H1 (cell line): Measurements from ENCODE around the gene RANBP9. TPM values are rescaled to one million over a fixed set of nuclear protein-coding genes. Genes with fewer than 3 reads are reported as not detected.

Experiments used
- BRCA1 ChIP-seq: IDR thresholded peaks from 2 replicates; pipeline ENCODE4 v1.6.1; 2012; ENCODE audit warnings: low read depth, low read length, improper control_type of control experiment
- CHD1 ChIP-seq: IDR thresholded peaks from 2 replicates; pipeline ENCODE4 v1.6.1; 2012; ENCODE audit warnings: low read depth, low read length, improper control_type of control experiment
- CHD7 ChIP-seq: fragments of 300-600 bp; sonication (generic); IDR thresholded peaks from 2 replicates; pipeline ENCODE4 v1.7.1; 2012; ENCODE audit warnings: low read length, moderate library complexity, mild to moderate bottlenecking, inconsistent platforms; ENCODE audit not compliant: insufficient replicate concordance
- CTCF ChIP-seq, 3 experiments: IDR thresholded peaks; 1 replicate in 2 of 3; 2 replicates in 1 of 3; pipeline versions ENCODE4 v1.5.1 to v1.6.1; 2011; ENCODE audit warnings: low read length in 3 of 3, mild to moderate bottlenecking in 3 of 3, inconsistent platforms in 2 of 3, low read depth in 1 of 3, moderate library complexity in 1 of 3; ENCODE audit not compliant: insufficient read depth in 1 of 3; ENCODE audit errors: control extremely low read depth in 1 of 3
- EP300 ChIP-seq, 2 experiments: IDR thresholded peaks; 1 replicate in 1 of 2; 2 replicates in 1 of 2; pipeline ENCODE4 v1.6.1; 2011 to 2012; ENCODE audit warnings: low read depth in 2 of 2, low read length in 2 of 2, mild to moderate bottlenecking in 2 of 2, borderline replicate concordance in 1 of 2, inconsistent platforms in 1 of 2, moderate library complexity in 1 of 2
- HDAC6 ChIP-seq: IDR thresholded peaks from one replicate; pipeline ENCODE4 v1.7.1; 2012; ENCODE audit warnings: low read depth, mild to moderate bottlenecking, inconsistent platforms, low read length, moderate library complexity
- JUND ChIP-seq: IDR thresholded peaks from 2 replicates; pipeline ENCODE4 v1.6.1; 2011; ENCODE audit warnings: mild to moderate bottlenecking, improper control_type of control experiment, low read length
- POLR2AphosphoS5 ChIP-seq: IDR thresholded peaks from 2 replicates; pipeline ENCODE4 v1.6.1; 2011; ENCODE audit warnings: low read depth, low read length
- RFX5 ChIP-seq: IDR thresholded peaks from 2 replicates; pipeline ENCODE4 v1.6.1; 2011; ENCODE audit warnings: low read depth, low read length, improper control_type of control experiment, borderline replicate concordance
- YY1 ChIP-seq: IDR thresholded peaks from 2 replicates; pipeline ENCODE4 v1.6.1; 2011; ENCODE audit warnings: low read depth, mild to moderate bottlenecking, low read length
- polyA plus RNA-seq, 7 experiments: library from polyadenylated mRNA; depleted of rRNA in 3 of 7; stranded (reverse) in 5 of 7; unstranded in 2 of 7; fragments of >200 nt in 5 of 7; fragments of 200-250 nt in 2 of 7; gene quantifications; 1 replicate in 5 of 7; 2 replicates in 1 of 7; 4 replicates in 1 of 7; pipeline versions ENCODE4 v1.2.1 to v1.2.3, GENCODE V29; 2011 to 2013; ENCODE audit warnings: missing spikeins in 2 of 7, mixed read lengths in 2 of 7
- total RNA-seq: library from RNA; stranded (reverse); fragmentation: NEBNext Ultra II Directional; extraction: Animal tissue kit (Norgen Biotek cat#: 25700); gene quantifications from 2 replicates; pipeline ENCODE4 v1.2.1, GENCODE V29; 2021

RANBP9 gene
- total and polyA plus RNA-seq, 2 of the 8 experiments (the other 6 are each of a cell fraction or from before 2014, with no cell fraction given), result 13.0 to 36.7 TPM

GRCh38 chr6:13638014-13638413 lies 73.6 kb downstream of the RANBP9 start (continued):
- TF ChIP-seq CHD7 (no peak), BRCA1 (no peak), RFX5 (no peak), CHD1 (no peak), POLR2AphosphoS5 (no peak), JUND (no peak), CTCF (IDR thresholded peaks at IDR 0.05; ENCODE audit: control extremely low read depth in 1 of 3, insufficient read depth in 1 of 3, low read depth in 1 of 3, low read length in 3 of 3) (no peak), HDAC6 (no peak), YY1 (no peak), EP300 (IDR thresholded peaks at IDR 0.05; ENCODE audit: borderline replicate concordance in 1 of 2, low read depth in 2 of 2, low read length in 2 of 2) (no peak)
